GM23338 (cell line): ENCODE results near the gene EIF2B1. TPM values are rescaled to one million over a fixed set of nuclear protein-coding genes. Genes with fewer than 3 reads are reported as not detected.
A peak's percentile ranks its signal among the peaks of the same experiment; 100 is the strongest.

ENCODE experiments used
- ATAC-seq: fragments of 200-7000 bp; cut with Tn5 transposase; 3 replicates; pipeline ENCODE4 v1.9.1; 2020
- DNase-seq: peaks from one replicate; pipeline ENCODE4 v3.0.0-alpha.2; 2015; ENCODE audit warnings: low spot score
- H2AFZ ChIP-seq: fragments of 200-600 bp; sonication (generic); 2 replicates; pipeline ENCODE4 v1.8.0; 2016; ENCODE audit warnings: antibody characterized with exemption, mild to moderate bottlenecking, moderate library complexity
- H3F3A ChIP-seq: fragments of 200-600 bp; sonication (generic); replicated peaks from 2 replicates; pipeline ENCODE4 v1.8.0; 2017; ENCODE audit warnings: antibody characterized with exemption, mixed run types, low read depth
- H3K27ac ChIP-seq: fragments of 200-600 bp; sonication (generic); 2 replicates; pipeline ENCODE4 v1.6.1; 2016; ENCODE audit warnings: low read depth
- H3K27me3 ChIP-seq: fragments of 200-600 bp; sonication (generic); 2 replicates; pipeline ENCODE4 v1.8.0; 2016; ENCODE audit warnings: mild to moderate bottlenecking, mixed run types, moderate library complexity; ENCODE audit not compliant: insufficient read depth
- H3K36me3 ChIP-seq: fragments of 200-600 bp; sonication (generic); 2 replicates; pipeline ENCODE4 v1.8.0; 2016; ENCODE audit warnings: mild to moderate bottlenecking; ENCODE audit not compliant: insufficient read depth
- H3K4me1 ChIP-seq: fragments of 200-600 bp; sonication (generic); 2 replicates; pipeline ENCODE4 v1.8.0; 2016; ENCODE audit warnings: mild to moderate bottlenecking, moderate library complexity; ENCODE audit not compliant: insufficient read depth
- H3K4me2 ChIP-seq: fragments of 200-600 bp; sonication (generic); 2 replicates; pipeline ENCODE4 v1.7.1; 2017; ENCODE audit warnings: mixed run types
- H3K4me3 ChIP-seq: fragments of 200-600 bp; sonication (generic); 2 replicates; pipeline ENCODE4 v1.6.1; 2016; ENCODE audit warnings: mixed run types
- H3K79me2 ChIP-seq: fragments of 200-600 bp; sonication (generic); replicated peaks from 2 replicates; pipeline ENCODE4 v1.8.0; 2017; ENCODE audit warnings: mild to moderate bottlenecking; ENCODE audit not compliant: insufficient read depth
- H3K9me2 ChIP-seq: fragments of 200-600 bp; sonication (generic); 2 replicates; pipeline ENCODE4 v1.8.0; 2017; ENCODE audit not compliant: insufficient read depth
- H4K20me1 ChIP-seq: fragments of 200-600 bp; sonication (generic); replicated peaks from 2 replicates; pipeline ENCODE4 v1.8.0; 2017; ENCODE audit warnings: mild to moderate bottlenecking; ENCODE audit not compliant: insufficient read depth
- H3K27ac Mint-ChIP-seq: 2 replicates; pipeline ENCODE4 v1.8.0; 2020; ENCODE audit warnings: inconsistent platforms, mild to moderate bottlenecking, moderate library complexity, mixed read lengths
- H3K27me3 Mint-ChIP-seq: 3 replicates; pipeline ENCODE4 v1.8.0; 2022; ENCODE audit warnings: low read depth, mild to moderate bottlenecking, moderate library complexity, mixed read lengths, inconsistent platforms; ENCODE audit not compliant: insufficient read depth, poor library complexity
- H3K36me3 Mint-ChIP-seq: 3 replicates; pipeline ENCODE4 v1.8.0; 2021; ENCODE audit warnings: low read depth, mild to moderate bottlenecking, inconsistent platforms, moderate library complexity, mixed read lengths
- H3K4me1 Mint-ChIP-seq: 3 replicates; pipeline ENCODE4 v1.8.0; 2020; ENCODE audit warnings: mild to moderate bottlenecking, inconsistent platforms, mixed read lengths
- H3K4me3 Mint-ChIP-seq: 3 replicates; pipeline ENCODE4 v1.8.0; 2021; ENCODE audit warnings: moderate library complexity, mild to moderate bottlenecking, inconsistent platforms, mixed read lengths
- H3K9me3 Mint-ChIP-seq: 3 replicates; pipeline ENCODE4 v1.8.0; 2020; ENCODE audit warnings: moderate library complexity, mild to moderate bottlenecking, inconsistent platforms, mixed read lengths
- CREB1 ChIP-seq: fragments of 250-450 bp; sonication (Bioruptor Pico); IDR thresholded peaks from 2 replicates; pipeline ENCODE4 v1.5.0; 2020; ENCODE audit warnings: low read depth, mild to moderate bottlenecking, moderate library complexity
- EZH2 ChIP-seq: fragments of 200-600 bp; sonication (generic); IDR thresholded peaks from one replicate; pipeline ENCODE4 v1.8.0; 2017; ENCODE audit warnings: antibody characterized with exemption, mild to moderate bottlenecking, low read depth; ENCODE audit not compliant: unreplicated experiment
- EZH2phosphoT487 ChIP-seq: fragments of 200-600 bp; sonication (generic); IDR thresholded peaks from one replicate; pipeline ENCODE4 v1.8.1; 2018; ENCODE audit warnings: antibody characterized with exemption; ENCODE audit not compliant: unreplicated experiment
- JUNB ChIP-seq: IDR thresholded peaks from one replicate; pipeline ENCODE4 v1.6.1; 2016; ENCODE audit warnings: antibody characterized with exemption; ENCODE audit not compliant: unreplicated experiment
- NANOG ChIP-seq: IDR thresholded peaks from 2 replicates; pipeline ENCODE4 v1.6.1; 2016; ENCODE audit warnings: antibody characterized with exemption, borderline replicate concordance
- POLR2AphosphoS5 ChIP-seq: IDR thresholded peaks from 2 replicates; pipeline ENCODE4 v1.6.1; 2016; ENCODE audit warnings: antibody characterized with exemption, low read depth
- STAT1 ChIP-seq: IDR thresholded peaks from one replicate; pipeline ENCODE4 v1.6.1; 2016; ENCODE audit warnings: antibody characterized with exemption; ENCODE audit not compliant: unreplicated experiment
- ZNF331 ChIP-seq: fragments of 250-450 bp; sonication (Bioruptor Pico); IDR thresholded peaks from 2 replicates; pipeline ENCODE4 v1.5.0; 2020; ENCODE audit warnings: low read depth, mild to moderate bottlenecking, moderate library complexity
- polyA plus RNA-seq: library from polyadenylated mRNA; unstranded; fragments of >200 nt; fragmentation: Nextera tagmentation; extraction: Ambion mirVana; gene quantifications from 2 replicates; pipeline ENCODE4 v1.2.1, GENCODE V29; 2016
- total RNA-seq: library from RNA; depleted of rRNA; stranded (reverse); fragments of >200 nt; shearing (Covaris generic); gene quantifications from 2 replicates; pipeline ENCODE4 v1.2.3, GENCODE V29; 2014
- TF ChIP-seq, protein P1 (sequence below): IDR thresholded peaks from one replicate; pipeline ENCODE4 v1.6.1; 2018; ENCODE audit warnings: antibody characterized with exemption; ENCODE audit not compliant: unreplicated experiment
- TF ChIP-seq, protein P2 (sequence below), 2 experiments: fragments of 200-600 bp in 1 of 2; sonication (generic) in 1 of 2; conservative IDR thresholded peaks; 2 replicates each; pipeline versions ENCODE4 v1.5.1 to v1.6.1; 2016 to 2017; ENCODE audit warnings: antibody characterized with exemption in 2 of 2, low read depth in 2 of 2, mild to moderate bottlenecking in 2 of 2, moderate library complexity in 1 of 2

The EIF2B1 gene
- total and polyA plus RNA-seq, 2 experiments from 2014 or later = 33.5 to 117 TPM

DNA sequence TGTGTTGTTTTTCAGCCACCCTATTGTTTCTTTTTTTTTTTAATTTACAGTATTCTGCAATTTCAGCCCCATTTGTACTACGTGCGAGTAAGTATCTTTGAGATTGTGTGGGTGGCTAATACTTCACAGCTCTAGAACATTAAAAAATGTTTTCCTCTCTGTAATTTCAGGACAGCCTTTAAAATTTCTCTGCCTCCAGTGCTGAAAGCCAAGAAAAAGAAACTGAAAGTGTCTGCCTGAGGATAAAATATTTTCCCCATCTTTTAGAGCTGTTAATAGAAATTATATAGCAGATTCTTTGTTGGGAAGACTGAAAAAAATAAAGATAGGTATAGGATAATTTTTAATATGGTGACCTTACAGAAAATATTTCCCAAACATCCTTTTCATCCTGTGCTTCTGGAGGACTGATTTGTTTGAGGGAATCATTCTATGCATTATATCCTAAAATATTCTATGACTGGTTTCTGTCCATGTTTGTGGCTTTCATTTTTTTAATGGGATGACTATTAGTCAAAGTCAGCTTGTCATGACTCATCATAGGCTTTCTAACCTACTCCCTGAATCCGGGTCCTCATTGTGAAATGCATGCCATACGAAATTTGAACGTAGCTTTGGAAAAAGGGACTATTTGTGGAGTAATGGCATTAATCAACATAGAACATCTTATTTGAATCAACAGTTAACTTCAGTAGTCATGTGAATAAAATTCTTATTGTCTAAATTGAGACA is 26.7 kb upstream of the EIF2B1 start (continued):
- TF ChIP-seq JUNB (no peak), NANOG (no peak), POLR2AphosphoS5 (no peak), CREB1 (no peak), EZH2phosphoT487 (no peak), STAT1 (no peak), EZH2 (no peak)
- TF ChIP-seq, protein P1, sequence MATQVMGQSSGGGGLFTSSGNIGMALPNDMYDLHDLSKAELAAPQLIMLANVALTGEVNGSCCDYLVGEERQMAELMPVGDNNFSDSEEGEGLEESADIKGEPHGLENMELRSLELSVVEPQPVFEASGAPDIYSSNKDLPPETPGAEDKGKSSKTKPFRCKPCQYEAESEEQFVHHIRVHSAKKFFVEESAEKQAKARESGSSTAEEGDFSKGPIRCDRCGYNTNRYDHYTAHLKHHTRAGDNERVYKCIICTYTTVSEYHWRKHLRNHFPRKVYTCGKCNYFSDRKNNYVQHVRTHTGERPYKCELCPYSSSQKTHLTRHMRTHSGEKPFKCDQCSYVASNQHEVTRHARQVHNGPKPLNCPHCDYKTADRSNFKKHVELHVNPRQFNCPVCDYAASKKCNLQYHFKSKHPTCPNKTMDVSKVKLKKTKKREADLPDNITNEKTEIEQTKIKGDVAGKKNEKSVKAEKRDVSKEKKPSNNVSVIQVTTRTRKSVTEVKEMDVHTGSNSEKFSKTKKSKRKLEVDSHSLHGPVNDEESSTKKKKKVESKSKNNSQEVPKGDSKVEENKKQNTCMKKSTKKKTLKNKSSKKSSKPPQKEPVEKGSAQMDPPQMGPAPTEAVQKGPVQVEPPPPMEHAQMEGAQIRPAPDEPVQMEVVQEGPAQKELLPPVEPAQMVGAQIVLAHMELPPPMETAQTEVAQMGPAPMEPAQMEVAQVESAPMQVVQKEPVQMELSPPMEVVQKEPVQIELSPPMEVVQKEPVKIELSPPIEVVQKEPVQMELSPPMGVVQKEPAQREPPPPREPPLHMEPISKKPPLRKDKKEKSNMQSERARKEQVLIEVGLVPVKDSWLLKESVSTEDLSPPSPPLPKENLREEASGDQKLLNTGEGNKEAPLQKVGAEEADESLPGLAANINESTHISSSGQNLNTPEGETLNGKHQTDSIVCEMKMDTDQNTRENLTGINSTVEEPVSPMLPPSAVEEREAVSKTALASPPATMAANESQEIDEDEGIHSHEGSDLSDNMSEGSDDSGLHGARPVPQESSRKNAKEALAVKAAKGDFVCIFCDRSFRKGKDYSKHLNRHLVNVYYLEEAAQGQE = no peak

DNA sequence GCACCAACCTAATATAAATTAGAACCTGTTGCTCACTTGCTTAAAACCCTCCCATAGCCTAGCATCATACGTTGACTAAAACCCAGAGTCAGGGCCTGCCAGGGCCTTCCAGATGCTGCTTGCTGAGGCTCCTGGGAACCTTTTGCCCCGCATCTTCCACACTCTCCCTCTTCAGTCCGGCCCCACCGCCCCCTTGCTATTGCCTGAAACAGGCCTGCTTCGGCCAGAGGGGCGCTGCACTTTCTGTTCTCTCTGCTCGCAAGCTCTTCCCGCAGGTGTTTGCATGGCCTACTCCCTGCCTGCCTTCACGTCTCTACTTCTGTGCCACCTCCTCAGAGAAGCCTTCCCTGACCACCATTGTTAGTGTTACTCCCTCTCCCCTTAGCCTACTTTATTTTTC is 23.7 kb upstream of the EIF2B1 start:
- H3K27ac Mint-ChIP-seq = no peak overlapping the region
- Histone ChIP-seq H3K4me2 (no peak overlapping the region), H3K36me3 (peaks cover 8% of the 10 kb centered on the region), H3K27ac (no peak overlapping the region), H3K27me3 (no peaks in the 10 kb centered on the region), H3F3A (peaks cover 4% of the 10 kb centered on the region; the same call in 1 of the 2 replicates), H3K4me1 (no peaks in the 10 kb centered on the region), H4K20me1 (no peaks in the 10 kb centered on the region; the same call in 1 of the 2 replicates), H3K9me2 (no peaks in the 10 kb centered on the region), H2AFZ (no peak overlapping the region), H3K79me2 (no peaks in the 10 kb centered on the region), H3K4me3 (no peak overlapping the region)
- ATAC-seq (peak; percentile 66), DNase-seq (peak; percentile 53)
- no peaks in the 10 kb centered on the region for H3K9me3 Mint-ChIP-seq
- H3K27me3 Mint-ChIP-seq = peaks cover 3% of the 10 kb centered on the region
- no peak for TF ChIP-seq ZNF331 (CRISPR knock-in tag)
- TF ChIP-seq CREB1 = no peak
- TF ChIP-seq, protein P1 = no peak
- TF ChIP-seq STAT1 = no peak
- TF ChIP-seq EZH2 = no peak
- TF ChIP-seq, protein P2, sequence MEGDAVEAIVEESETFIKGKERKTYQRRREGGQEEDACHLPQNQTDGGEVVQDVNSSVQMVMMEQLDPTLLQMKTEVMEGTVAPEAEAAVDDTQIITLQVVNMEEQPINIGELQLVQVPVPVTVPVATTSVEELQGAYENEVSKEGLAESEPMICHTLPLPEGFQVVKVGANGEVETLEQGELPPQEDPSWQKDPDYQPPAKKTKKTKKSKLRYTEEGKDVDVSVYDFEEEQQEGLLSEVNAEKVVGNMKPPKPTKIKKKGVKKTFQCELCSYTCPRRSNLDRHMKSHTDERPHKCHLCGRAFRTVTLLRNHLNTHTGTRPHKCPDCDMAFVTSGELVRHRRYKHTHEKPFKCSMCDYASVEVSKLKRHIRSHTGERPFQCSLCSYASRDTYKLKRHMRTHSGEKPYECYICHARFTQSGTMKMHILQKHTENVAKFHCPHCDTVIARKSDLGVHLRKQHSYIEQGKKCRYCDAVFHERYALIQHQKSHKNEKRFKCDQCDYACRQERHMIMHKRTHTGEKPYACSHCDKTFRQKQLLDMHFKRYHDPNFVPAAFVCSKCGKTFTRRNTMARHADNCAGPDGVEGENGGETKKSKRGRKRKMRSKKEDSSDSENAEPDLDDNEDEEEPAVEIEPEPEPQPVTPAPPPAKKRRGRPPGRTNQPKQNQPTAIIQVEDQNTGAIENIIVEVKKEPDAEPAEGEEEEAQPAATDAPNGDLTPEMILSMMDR (conservative IDR thresholded peaks at IDR 0.05; ENCODE audit: low read depth in 2 of 2) = peak in 1 of 2 experiments; percentile 43; a peak in 3 of 4 replicates
- H3K4me1 Mint-ChIP-seq = no peaks in the 10 kb centered on the region
- H3K4me3 Mint-ChIP-seq = no peak overlapping the region
- peaks cover 43% of the 10 kb centered on the region for H3K36me3 Mint-ChIP-seq
